Endothelial cell of umbilical vein (primary cell): ENCODE data around the gene PDCD6IP. TPM values are rescaled to one million over a fixed set of nuclear protein-coding genes. Genes with fewer than 3 reads are reported as not detected.
A peak's percentile ranks its signal among the peaks of the same experiment; 100 is the strongest.

Experiments
- BruUV-seq: library from RNA; stranded (reverse); fragments of 400-500 nt; replicated peaks from 2 replicates; lab custom pipeline; 2021; lab: Mats Ljungman, UMichigan
- CTCF ChIA-PET: fragments of 300-600, 350-600 bp; sonication (Branson Sonifier 250); formaldehyde crosslinking; loops from one replicate; lab custom pipeline; 2021; ENCODE audit warnings: antibody characterized with exemption, inconsistent platforms; lab: Charles Lee
- POLR2A ChIA-PET: fragments of 300-600, 350-600 bp; sonication (Branson Sonifier 250); formaldehyde crosslinking; loops from one replicate; lab custom pipeline; 2021; ENCODE audit warnings: antibody characterized with exemption, inconsistent platforms; lab: Charles Lee
- DNase-seq: peaks from one replicate; pipeline ENCODE4 v3.0.0-alpha.2; 2011; ENCODE audit warnings: low read depth, low spot score
- FAIRE-seq: peaks from 2 replicates; lab custom pipeline; 2011; peaks lifted over from hg19 to GRCh38; lab: Jason Lieb, UNC
- H2AFZ ChIP-seq: 2 replicates; pipeline ENCODE4 v1.6.0; 2012; ENCODE audit warnings: low read depth, low read length, control low read depth, inconsistent platforms
- H3K27ac ChIP-seq: 2 replicates; pipeline ENCODE4 v1.5.1; 2011; ENCODE audit warnings: low read depth, mild to moderate bottlenecking, control low read depth, low read length, moderate library complexity; ENCODE audit not compliant: insufficient read depth
- H3K27me3 ChIP-seq, 2 experiments: 2 replicates each; pipeline versions ENCODE4 v1.6.0 to v1.6.1; 2011; ENCODE audit warnings: low read length in 2 of 2, mixed read lengths in 1 of 2; ENCODE audit not compliant: control insufficient read depth in 2 of 2, insufficient read depth in 2 of 2
- H3K36me3 ChIP-seq, 2 experiments: 2 replicates in 1 of 2; 3 replicates in 1 of 2; pipeline ENCODE4 v1.5.1; 2011; ENCODE audit warnings: low read length in 2 of 2, mild to moderate bottlenecking in 1 of 2, moderate library complexity in 1 of 2; ENCODE audit not compliant: control insufficient read depth in 2 of 2, insufficient read depth in 2 of 2; ENCODE audit errors: extremely low read depth in 1 of 2
- H3K4me1 ChIP-seq: 3 replicates; pipeline ENCODE4 v1.5.1; 2011; ENCODE audit warnings: mild to moderate bottlenecking, low read length; ENCODE audit not compliant: control insufficient read depth, insufficient read depth; ENCODE audit errors: extremely low read depth
- H3K4me2 ChIP-seq: 2 replicates; pipeline ENCODE4 v1.6.1; 2011; ENCODE audit warnings: low read length, control low read depth, mixed read lengths; ENCODE audit not compliant: insufficient read depth
- H3K4me3 ChIP-seq, 3 experiments: fragments of 200-600 bp in 1 of 3; sonication (generic), shearing (Covaris generic) in 1 of 3; replicated peaks in 1 of 3; 2 replicates each; pipeline ENCODE4 v1.5.1; 2011 to 2016; ENCODE audit warnings: control low read depth in 3 of 3, low read length in 3 of 3, mild to moderate bottlenecking in 2 of 3, inconsistent platforms in 1 of 3, low read depth in 1 of 3, moderate library complexity in 1 of 3; ENCODE audit not compliant: insufficient read depth in 1 of 3
- H3K79me2 ChIP-seq: 2 replicates; pipeline ENCODE4 v1.6.0; 2012; ENCODE audit warnings: low read length, inconsistent platforms; ENCODE audit not compliant: control insufficient read depth, insufficient read depth
- H3K9ac ChIP-seq: replicated peaks from 2 replicates; pipeline ENCODE3; 2011; ENCODE audit warnings: low read length, control low read depth; ENCODE audit not compliant: insufficient read depth; ENCODE audit errors: extremely low read depth
- H3K9me1 ChIP-seq: replicated peaks from 3 replicates; pipeline ENCODE4 v1.6.0; 2011; ENCODE audit warnings: mild to moderate bottlenecking, low read length; ENCODE audit not compliant: control insufficient read depth, insufficient read depth; ENCODE audit errors: extremely low read depth
- H3K9me3 ChIP-seq: replicated peaks from 2 replicates; pipeline ENCODE4 v1.5.1; 2012; ENCODE audit warnings: low read length, inconsistent platforms; ENCODE audit not compliant: control insufficient read depth, insufficient read depth
- H4K20me1 ChIP-seq: replicated peaks from 2 replicates; pipeline ENCODE3; 2011; ENCODE audit warnings: mild to moderate bottlenecking, low read length; ENCODE audit not compliant: control insufficient read depth, insufficient read depth; ENCODE audit errors: extremely low read depth
- CTCF ChIP-seq, 2 donors: IDR thresholded peaks; 1 replicate in 1 of 2; 2 replicates in 1 of 2; pipeline ENCODE4 v1.5.1; 2011; ENCODE audit warnings: low read length in 2 of 2, mild to moderate bottlenecking in 2 of 2, moderate library complexity in 2 of 2, control low read depth in 1 of 2, inconsistent platforms in 1 of 2, low read depth in 1 of 2; ENCODE audit not compliant: insufficient read depth in 1 of 2; ENCODE audit errors: extremely low read depth in 1 of 2
- EZH2 ChIP-seq: IDR thresholded peaks from 2 replicates; pipeline ENCODE4 v1.6.1; 2012; ENCODE audit warnings: borderline replicate concordance, low read depth, mild to moderate bottlenecking, moderate library complexity, low read length, inconsistent platforms; ENCODE audit not compliant: severe bottlenecking
- FOS ChIP-seq: IDR thresholded peaks from 2 replicates; pipeline ENCODE4 v1.6.1; 2011; ENCODE audit warnings: mild to moderate bottlenecking, low read length, moderate library complexity, borderline replicate concordance; ENCODE audit not compliant: insufficient read depth
- GATA2 ChIP-seq: IDR thresholded peaks from 2 replicates; pipeline ENCODE4 v1.7.0; 2011; ENCODE audit warnings: low read depth, mild to moderate bottlenecking, moderate library complexity, mixed read lengths, low read length; ENCODE audit not compliant: insufficient read length, insufficient read depth
- JUN ChIP-seq: IDR thresholded peaks from 2 replicates; pipeline ENCODE4 v1.6.1; 2011; ENCODE audit warnings: borderline replicate concordance, low read depth; ENCODE audit not compliant: insufficient read length, insufficient read depth
- MAX ChIP-seq: IDR thresholded peaks from 2 replicates; pipeline ENCODE4 v1.6.1; 2011; ENCODE audit not compliant: insufficient read depth, insufficient read length
- MYC ChIP-seq: IDR thresholded peaks from one replicate; pipeline ENCODE4 v1.6.1; 2011; ENCODE audit warnings: mild to moderate bottlenecking, low read depth, low read length
- POLR2A ChIP-seq: IDR thresholded peaks from 2 replicates; pipeline ENCODE4 v1.6.1; 2012; ENCODE audit warnings: low read depth, mild to moderate bottlenecking, control low read depth, low read length
- POLR2AphosphoS5 ChIP-seq: IDR thresholded peaks from 2 replicates; pipeline ENCODE4 v1.6.1; 2012; ENCODE audit warnings: low read depth, mild to moderate bottlenecking, control low read depth, low read length, moderate library complexity; ENCODE audit not compliant: insufficient read depth
- dilution Hi-C: fragments of 300-500 bp; cut with MboI; formaldehyde crosslinking; loops from one replicate; pipeline ENCODE4 v1.15.0; 2019; ENCODE audit warnings: low sequenced_read_pairs; ENCODE audit not compliant: extremely low pct_ligation_motif_present
- intact Hi-C: fragments of 100-400 bp; cut with micrococcal nuclease; formaldehyde crosslinking; loops from one replicate; pipeline ENCODE4 v1.10.0; 2022
- polyA plus RNA-seq, 4 experiments: library from polyadenylated mRNA; depleted of rRNA in 3 of 4; stranded (reverse) in 3 of 4; unstranded in 1 of 4; fragments of >200 nt; gene quantifications; 2 replicates each; pipeline versions ENCODE4 v1.2.1 to v1.2.3, GENCODE V29; 2011 to 2012; ENCODE audit warnings: missing spikeins in 1 of 4
- total RNA-seq: library from RNA; stranded (reverse); gene quantifications from 2 replicates; pipeline ENCODE4 v1.2.3, GENCODE V29; 2021

PDCD6IP gene
- total and polyA plus RNA-seq, 2 donors (not counting 3 experiments of a cell fraction or from before 2014, with no cell fraction given), result 106 to 265 TPM

DNA sequence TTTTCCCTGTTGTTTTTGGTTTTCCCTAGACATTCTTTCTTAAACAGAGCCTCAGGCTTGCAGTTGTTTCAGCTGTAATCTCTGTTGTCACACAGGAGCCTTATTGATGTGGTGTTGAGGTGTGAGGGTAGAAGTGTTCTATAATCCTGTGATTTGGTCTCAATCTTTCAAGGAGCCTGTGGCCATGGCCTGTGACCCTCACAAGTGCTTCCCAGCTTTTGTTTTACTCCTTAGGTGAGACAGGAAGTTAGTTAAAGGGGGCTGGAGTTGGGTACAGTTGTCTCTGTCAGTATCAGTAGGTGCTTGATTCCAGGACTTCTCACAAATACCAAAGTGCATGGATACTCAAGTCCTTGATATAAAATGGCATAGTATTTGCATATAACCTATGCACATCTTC lies 77.2 kb downstream of the PDCD6IP start:
- peak; percentile 38 for FAIRE-seq
- Histone ChIP-seq H3K9me1 (no peaks in the 10 kb centered on the region), H3K27me3 (no peaks in the 10 kb centered on the region), H3K79me2 (no peaks in the 10 kb centered on the region), H2AFZ (no peak overlapping the region), H4K20me1 (no peaks in the 10 kb centered on the region), H3K9me3 (no peaks in the 10 kb centered on the region), H3K4me1 (no peaks in the 10 kb centered on the region), H3K36me3 (no peaks in the 10 kb centered on the region), H3K4me2 (no peak overlapping the region), H3K4me3 (no peak overlapping the region), H3K27ac (no peak overlapping the region), H3K9ac (no peak overlapping the region)
- ChIA-PET POLR2A (no interaction called here), CTCF (interaction anchor here (5.7 kb wide), 1 partner anchor 8 kb away, joined by 31 read pairs; no protein-coding TSS in a partner anchor)
- intact Hi-C loops (no loop called here), dilution Hi-C loops (no loop called here)
- no TSS peak for BruUV-seq
- no peak for DNase-seq
- TF ChIP-seq EZH2 (no peak), POLR2AphosphoS5 (no peak), CTCF (IDR thresholded peaks at IDR 0.05; ENCODE audit: extremely low read depth in 1 of 2, insufficient read depth in 1 of 2, low read depth in 1 of 2, low read length in 2 of 2) (no peak), MYC (no peak), JUN (no peak), GATA2 (no peak), POLR2A (no peak), FOS (no peak), MAX (no peak)
